Fibroblast of villous mesenchyme (primary cell): ENCODE measurements around the gene LAMTOR1. TPM values are rescaled to one million over a fixed set of nuclear protein-coding genes. Genes with fewer than 3 reads are reported as not detected.
A peak's percentile ranks its signal among the peaks of the same experiment; 100 is the strongest.

Experiments used
- DNase-seq: peaks from one replicate; pipeline ENCODE4 v3.0.0-alpha.2; 2010; ENCODE audit warnings: low read depth
- H3K4me3 ChIP-seq: 2 replicates; pipeline ENCODE4 v1.5.1; 2011; ENCODE audit warnings: low read depth, mild to moderate bottlenecking, low read length
- total RNA-seq: library from RNA; depleted of rRNA; stranded (reverse); fragments of >200 nt; gene quantifications from 2 replicates; pipeline ENCODE4 v1.2.3, GENCODE V29; 2012
- TF ChIP-seq, protein P1 (sequence below): IDR thresholded peaks from 2 replicates; pipeline ENCODE4 v1.5.1; 2012; ENCODE audit warnings: low read depth, mild to moderate bottlenecking, low read length; ENCODE audit not compliant: insufficient read depth

The LAMTOR1 gene
- total RNA-seq, 1 donor: 174 TPM

DNA sequence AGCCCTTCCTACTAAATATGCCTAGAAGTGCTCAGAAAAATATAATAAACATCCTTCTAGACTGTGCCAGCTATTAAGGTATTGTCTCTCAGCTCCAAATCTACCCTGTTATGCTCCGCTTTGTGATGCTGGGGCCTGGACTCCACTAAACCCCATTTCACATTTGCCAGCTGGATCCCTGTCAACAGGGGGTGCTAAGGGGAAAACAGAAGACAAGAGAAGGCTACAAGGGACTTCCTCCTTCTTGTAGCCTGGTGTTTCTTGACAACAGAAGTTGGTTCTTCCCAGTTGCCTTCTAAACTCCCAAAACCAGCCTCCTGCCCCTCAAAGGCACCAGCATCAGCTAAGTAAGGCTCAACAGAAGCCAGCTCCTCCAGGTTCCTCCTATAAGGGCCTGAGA is 28.0 kb downstream of the LAMTOR1 start:
- TF ChIP-seq, protein P1, sequence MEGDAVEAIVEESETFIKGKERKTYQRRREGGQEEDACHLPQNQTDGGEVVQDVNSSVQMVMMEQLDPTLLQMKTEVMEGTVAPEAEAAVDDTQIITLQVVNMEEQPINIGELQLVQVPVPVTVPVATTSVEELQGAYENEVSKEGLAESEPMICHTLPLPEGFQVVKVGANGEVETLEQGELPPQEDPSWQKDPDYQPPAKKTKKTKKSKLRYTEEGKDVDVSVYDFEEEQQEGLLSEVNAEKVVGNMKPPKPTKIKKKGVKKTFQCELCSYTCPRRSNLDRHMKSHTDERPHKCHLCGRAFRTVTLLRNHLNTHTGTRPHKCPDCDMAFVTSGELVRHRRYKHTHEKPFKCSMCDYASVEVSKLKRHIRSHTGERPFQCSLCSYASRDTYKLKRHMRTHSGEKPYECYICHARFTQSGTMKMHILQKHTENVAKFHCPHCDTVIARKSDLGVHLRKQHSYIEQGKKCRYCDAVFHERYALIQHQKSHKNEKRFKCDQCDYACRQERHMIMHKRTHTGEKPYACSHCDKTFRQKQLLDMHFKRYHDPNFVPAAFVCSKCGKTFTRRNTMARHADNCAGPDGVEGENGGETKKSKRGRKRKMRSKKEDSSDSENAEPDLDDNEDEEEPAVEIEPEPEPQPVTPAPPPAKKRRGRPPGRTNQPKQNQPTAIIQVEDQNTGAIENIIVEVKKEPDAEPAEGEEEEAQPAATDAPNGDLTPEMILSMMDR: peak; percentile 39
- no peak overlapping the region for H3K4me3 ChIP-seq
- peak; percentile 20 for DNase-seq

DNA sequence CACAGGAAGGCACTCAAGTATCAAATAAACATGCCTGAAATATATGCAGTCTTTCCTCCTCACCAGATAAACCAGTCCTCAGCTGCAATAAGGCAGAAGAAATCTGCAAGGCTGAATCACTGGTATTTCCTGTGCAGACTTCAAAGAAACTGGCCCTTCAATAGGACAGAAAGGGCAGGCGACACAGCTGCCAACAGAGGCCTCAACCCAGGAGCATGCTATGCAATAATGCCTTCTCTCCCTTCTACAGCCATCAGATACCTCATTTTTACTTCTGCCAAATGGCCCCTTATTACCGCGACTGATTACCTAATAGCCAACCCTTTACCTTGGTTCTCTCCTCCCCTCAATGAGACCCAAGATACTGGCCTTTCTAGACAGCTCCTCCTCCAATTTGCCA is 30.7 kb downstream of the LAMTOR1 start:
- peak overlapping the region; percentile 16 for H3K4me3 ChIP-seq
- peak; percentile 78 for DNase-seq
- TF ChIP-seq, protein P1: no peak

DNA sequence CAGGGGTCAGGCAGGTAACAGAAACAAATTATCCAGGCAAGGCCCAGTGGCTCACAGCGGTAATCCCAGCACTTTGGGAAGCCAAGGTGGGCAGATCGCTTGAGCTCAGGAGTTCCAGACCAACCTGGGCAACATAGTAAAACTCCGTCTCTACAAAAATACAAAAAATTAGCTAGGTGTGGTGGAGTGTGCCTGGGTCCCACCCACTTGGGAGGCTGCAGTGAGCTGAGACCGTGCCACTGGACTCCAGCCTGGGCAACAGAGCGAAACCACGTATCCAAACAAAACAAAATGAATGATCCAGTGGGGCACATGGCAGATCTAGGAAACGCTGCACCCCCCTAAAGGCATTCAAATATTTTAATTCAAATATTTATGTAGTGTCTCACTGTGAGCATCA is 32.6 kb downstream of the LAMTOR1 start:
- TF ChIP-seq, protein P1: no peak
- no peak for DNase-seq
- no peak overlapping the region for H3K4me3 ChIP-seq

DNA sequence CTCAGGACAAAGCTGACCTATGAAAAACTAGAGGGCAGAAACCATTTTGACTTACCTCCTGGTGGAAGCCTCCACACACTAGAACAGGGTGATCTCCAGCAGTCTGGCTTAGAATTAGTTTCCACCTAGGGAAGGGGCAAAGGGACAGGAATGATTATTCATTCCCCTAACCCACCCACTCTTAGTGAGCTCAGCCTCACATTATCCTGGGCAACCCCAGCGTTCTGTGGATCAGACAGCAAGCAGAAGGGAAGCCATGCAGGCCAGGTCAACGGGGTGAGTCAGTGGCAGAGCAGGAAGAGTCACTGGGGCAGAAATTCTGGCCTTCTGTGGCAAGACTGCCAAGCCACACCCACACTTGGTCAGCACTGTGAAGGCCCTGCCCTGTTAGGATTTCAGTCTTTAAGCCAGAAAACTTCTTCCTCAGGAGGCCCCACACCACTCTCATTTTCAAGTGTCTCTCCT is 33.3 kb downstream of the LAMTOR1 start:
- TF ChIP-seq, protein P1: no peak
- peak overlapping the region; percentile 37 for H3K4me3 ChIP-seq
- DNase-seq: peak; percentile 88

DNA sequence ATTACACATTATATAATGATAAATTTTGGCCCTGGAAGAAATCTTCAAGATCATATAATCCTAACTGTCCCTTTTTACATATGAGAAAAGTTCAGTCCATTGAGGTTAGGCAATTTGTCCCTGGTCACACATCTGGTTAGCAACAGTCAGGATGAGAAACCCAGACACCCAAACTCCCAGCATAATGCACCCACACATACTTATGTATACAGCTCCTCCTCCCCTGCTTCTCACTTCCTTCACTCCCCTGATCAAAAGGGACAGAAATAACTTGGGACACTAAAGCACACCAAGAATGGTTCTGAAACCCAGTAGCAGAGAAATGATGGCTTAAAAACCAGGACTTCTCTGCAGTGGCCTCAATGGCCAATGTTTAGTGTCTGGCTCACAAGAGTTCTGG is 33.9 kb downstream of the LAMTOR1 start:
- DNase-seq: peak; percentile 76
- TF ChIP-seq, protein P1: no peak
- peak overlapping the region; percentile 37 for H3K4me3 ChIP-seq

DNA sequence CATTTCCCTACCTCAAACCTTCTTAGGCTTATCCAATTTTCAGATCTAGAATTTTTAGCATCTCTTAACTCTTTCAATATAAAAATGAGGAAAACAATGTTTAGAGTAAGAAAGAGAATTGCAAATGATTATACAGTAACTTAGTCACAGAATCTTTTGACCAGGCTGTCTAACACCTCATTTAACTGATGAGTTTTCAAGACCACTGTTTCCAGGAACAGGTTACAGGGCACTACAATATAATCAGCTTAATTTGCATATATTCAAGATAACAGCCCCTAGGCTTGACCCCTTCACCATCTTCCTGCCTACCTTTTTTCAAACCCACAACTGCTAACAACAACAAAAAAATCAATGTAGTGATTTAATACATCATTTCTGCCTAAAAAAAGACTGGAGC is 35.4 kb downstream of the LAMTOR1 start:
- TF ChIP-seq, protein P1: no peak
- no peak overlapping the region for H3K4me3 ChIP-seq
- DNase-seq: no peak

DNA sequence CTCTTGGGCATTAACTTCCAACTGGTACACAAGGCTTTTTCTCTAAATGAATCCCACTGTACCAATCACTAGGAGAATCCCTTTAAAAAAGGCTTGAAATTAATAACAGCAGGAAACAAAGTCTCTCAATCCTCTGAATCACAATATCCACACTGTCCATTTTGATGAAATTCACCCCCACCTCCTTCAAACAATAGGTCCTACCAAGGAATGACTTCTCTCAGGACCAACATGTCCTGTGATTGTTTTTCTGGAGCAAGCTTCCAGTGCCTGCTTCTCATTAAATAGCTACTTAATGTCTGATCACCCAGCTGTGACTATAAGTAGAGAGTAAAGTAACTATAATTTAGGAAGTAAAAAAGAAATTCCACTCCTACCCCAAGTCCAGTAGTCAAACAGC is 35.8 kb downstream of the LAMTOR1 start:
- H3K4me3 ChIP-seq: no peak overlapping the region
- DNase-seq: no peak
- TF ChIP-seq, protein P1: no peak
